HEK293 (cell line): Measurements from ENCODE around the gene ATP8A2.

ENCODE experiments used
- CTCF ChIA-PET: fragments of 350-600 bp; formaldehyde crosslinking; extraction: SDS; loops from one replicate; lab custom pipeline; 2021; ENCODE audit warnings: antibody characterized with exemption; lab: Yijun Ruan, JAX
- POLR2A ChIA-PET: fragments of 300-600 bp; formaldehyde crosslinking; extraction: SDS; loops from one replicate; lab custom pipeline; 2020; ENCODE audit warnings: antibody characterized with exemption, inconsistent platforms; lab: Yijun Ruan, JAX
- H3K27ac ChIP-seq: fragments of 200-500 bp; sonication (Bioruptor generic); 2 replicates; pipeline ENCODE4 v1.5.1; 2014; ENCODE audit warnings: low read depth, low read length, control low read depth, inconsistent platforms; ENCODE audit errors: extremely low read depth
- H3K36me3 ChIP-seq, 2 experiments: fragments of 200-500 bp in 1 of 2; sonication (Bioruptor generic) in 1 of 2; 1 replicate in 1 of 2; 2 replicates in 1 of 2; pipeline ENCODE4 v1.5.1; 2014 to 2017; ENCODE audit warnings: inconsistent platforms in 2 of 2, low read length in 2 of 2; ENCODE audit not compliant: control insufficient read depth in 2 of 2, insufficient read depth in 1 of 2
- H3K4me1 ChIP-seq: fragments of 200-500 bp; sonication (Bioruptor generic); 2 replicates; pipeline ENCODE4 v1.5.1; 2014; ENCODE audit warnings: mild to moderate bottlenecking, low read length, inconsistent platforms; ENCODE audit not compliant: control insufficient read depth, insufficient read depth
- H3K4me3 ChIP-seq: 2 replicates; pipeline ENCODE4 v1.5.1; 2011; ENCODE audit warnings: low read depth, mild to moderate bottlenecking, control low read depth, low read length, moderate library complexity
- H3K9me3 ChIP-seq: fragments of 200-500 bp; sonication (Bioruptor generic); 2 replicates; pipeline ENCODE4 v1.5.1; 2014; ENCODE audit warnings: low read depth, low read length, inconsistent platforms; ENCODE audit not compliant: control insufficient read depth, insufficient read depth
- EGR2 ChIP-seq: fragments of 450-650 bp; formaldehyde crosslinking; IDR thresholded peaks from 2 replicates; pipeline ENCODE4 v1.5.1; 2016; ENCODE audit warnings: low read depth, missing biosample characterization, missing genetic modification characterization
- PRDM1 ChIP-seq: fragments of 450-650 bp; formaldehyde crosslinking; IDR thresholded peaks from 2 replicates; pipeline ENCODE4; 2016; ENCODE audit warnings: missing biosample characterization, missing genetic modification characterization
- SCRT2 ChIP-seq: fragments of 450-650 bp; formaldehyde crosslinking; IDR thresholded peaks from 2 replicates; pipeline ENCODE4 v1.5.1; 2016; ENCODE audit warnings: missing biosample characterization, missing genetic modification characterization
- ZNF175 ChIP-seq: fragments of 450-650 bp; formaldehyde crosslinking; IDR thresholded peaks from 2 replicates; pipeline ENCODE4 v1.5.1; 2016; ENCODE audit warnings: missing biosample characterization, missing genetic modification characterization
- ZNF184 ChIP-seq: fragments of 450-650 bp; IDR thresholded peaks from 2 replicates; pipeline ENCODE4 v1.5.1; 2018; ENCODE audit warnings: missing biosample characterization, mild to moderate bottlenecking, missing genetic modification characterization
- ZNF629 ChIP-seq: fragments of 450-650 bp; formaldehyde crosslinking; IDR thresholded peaks from 2 replicates; pipeline ENCODE4 v1.5.1; 2017; ENCODE audit warnings: missing biosample characterization, missing genetic modification characterization
- ZNF664 ChIP-seq: fragments of 450-650 bp; formaldehyde crosslinking; IDR thresholded peaks from 2 replicates; pipeline ENCODE4 v1.5.1; 2016; ENCODE audit warnings: missing biosample characterization, missing genetic modification characterization
- ZNF776 ChIP-seq: fragments of 450-650 bp; formaldehyde crosslinking; IDR thresholded peaks from 2 replicates; pipeline ENCODE4 v1.5.0; 2017; ENCODE audit warnings: missing biosample characterization, missing genetic modification characterization, borderline replicate concordance
- TF ChIP-seq, protein P1 (sequence below): fragments of 450-650 bp; formaldehyde crosslinking; IDR thresholded peaks from 2 replicates; pipeline ENCODE4 v1.5.1; 2016; ENCODE audit warnings: missing biosample characterization, missing genetic modification characterization
- TF ChIP-seq, protein P2 (sequence below): fragments of 450-650 bp; formaldehyde crosslinking; IDR thresholded peaks from 2 replicates; pipeline ENCODE4 v1.5.1; 2017; ENCODE audit warnings: missing biosample characterization, missing genetic modification characterization
- TF ChIP-seq, protein P3 (sequence below): fragments of 450-650 bp; formaldehyde crosslinking; IDR thresholded peaks from 2 replicates; pipeline ENCODE4 v1.5.1; 2016; ENCODE audit warnings: missing biosample characterization, missing genetic modification characterization
- TF ChIP-seq, protein P4 (sequence below): fragments of 450-650 bp; IDR thresholded peaks from 2 replicates; pipeline ENCODE4 v1.5.1; 2018; ENCODE audit warnings: missing biosample characterization, mild to moderate bottlenecking, missing genetic modification characterization

Gene ATP8A2

DNA sequence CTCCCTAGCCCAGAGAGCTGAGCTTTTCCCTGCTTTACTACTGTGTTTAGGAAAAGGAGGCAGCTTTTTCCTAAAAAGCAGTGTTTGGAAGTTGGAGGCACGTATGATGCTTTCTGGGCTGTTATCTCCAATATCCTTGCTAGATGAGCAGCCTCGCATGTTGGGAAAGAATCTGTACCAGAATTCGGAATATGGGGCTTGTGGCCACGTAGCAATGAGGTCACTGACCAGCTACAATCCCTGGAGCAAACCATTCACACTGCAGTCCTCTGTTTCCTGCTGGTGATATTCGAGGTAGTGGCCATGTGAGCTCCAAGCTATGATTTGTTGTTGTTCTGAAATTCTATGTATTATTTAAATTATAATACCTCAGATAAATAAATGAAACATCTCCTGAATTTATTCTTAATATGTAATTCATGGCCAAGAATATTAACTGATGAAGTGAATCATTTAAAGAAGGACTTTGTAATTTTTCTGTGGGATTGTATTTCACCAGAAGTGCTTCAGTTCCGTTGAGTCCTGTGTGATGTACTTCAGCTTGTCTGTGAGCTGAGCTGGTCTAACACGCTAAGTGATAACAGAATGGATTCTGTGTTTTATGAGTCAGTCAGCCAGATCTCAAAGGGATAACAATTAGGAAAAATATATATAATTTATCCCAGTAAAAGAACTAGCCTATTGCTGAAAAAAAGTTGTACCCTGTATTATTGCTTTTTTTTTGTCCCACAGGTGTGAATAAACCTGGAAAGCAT lies 360.5 kb downstream of the ATP8A2 start:
- no peaks in the 10 kb centered on the region for H3K9me3 ChIP-seq
- H3K4me1 ChIP-seq, result peaks cover 5% of the 10 kb centered on the region; the same call in 1 of the 2 replicates
- POLR2A ChIA-PET, result interaction anchor here (1.0 kb wide), 1 partner anchor 11 kb away, joined by 3 read pairs; no protein-coding TSS in a partner anchor
- H3K36me3 ChIP-seq, result no peaks in the 10 kb centered on the region
- CTCF ChIA-PET, result interaction anchor here (0.7 kb wide), 1 partner anchor 201 kb away, joined by 3 read pairs; no protein-coding TSS in a partner anchor
- no peak overlapping the region for H3K27ac ChIP-seq
- H3K4me3 ChIP-seq, result no peak overlapping the region
- no peak for TF ChIP-seq EGR2
- TF ChIP-seq, protein P1, sequence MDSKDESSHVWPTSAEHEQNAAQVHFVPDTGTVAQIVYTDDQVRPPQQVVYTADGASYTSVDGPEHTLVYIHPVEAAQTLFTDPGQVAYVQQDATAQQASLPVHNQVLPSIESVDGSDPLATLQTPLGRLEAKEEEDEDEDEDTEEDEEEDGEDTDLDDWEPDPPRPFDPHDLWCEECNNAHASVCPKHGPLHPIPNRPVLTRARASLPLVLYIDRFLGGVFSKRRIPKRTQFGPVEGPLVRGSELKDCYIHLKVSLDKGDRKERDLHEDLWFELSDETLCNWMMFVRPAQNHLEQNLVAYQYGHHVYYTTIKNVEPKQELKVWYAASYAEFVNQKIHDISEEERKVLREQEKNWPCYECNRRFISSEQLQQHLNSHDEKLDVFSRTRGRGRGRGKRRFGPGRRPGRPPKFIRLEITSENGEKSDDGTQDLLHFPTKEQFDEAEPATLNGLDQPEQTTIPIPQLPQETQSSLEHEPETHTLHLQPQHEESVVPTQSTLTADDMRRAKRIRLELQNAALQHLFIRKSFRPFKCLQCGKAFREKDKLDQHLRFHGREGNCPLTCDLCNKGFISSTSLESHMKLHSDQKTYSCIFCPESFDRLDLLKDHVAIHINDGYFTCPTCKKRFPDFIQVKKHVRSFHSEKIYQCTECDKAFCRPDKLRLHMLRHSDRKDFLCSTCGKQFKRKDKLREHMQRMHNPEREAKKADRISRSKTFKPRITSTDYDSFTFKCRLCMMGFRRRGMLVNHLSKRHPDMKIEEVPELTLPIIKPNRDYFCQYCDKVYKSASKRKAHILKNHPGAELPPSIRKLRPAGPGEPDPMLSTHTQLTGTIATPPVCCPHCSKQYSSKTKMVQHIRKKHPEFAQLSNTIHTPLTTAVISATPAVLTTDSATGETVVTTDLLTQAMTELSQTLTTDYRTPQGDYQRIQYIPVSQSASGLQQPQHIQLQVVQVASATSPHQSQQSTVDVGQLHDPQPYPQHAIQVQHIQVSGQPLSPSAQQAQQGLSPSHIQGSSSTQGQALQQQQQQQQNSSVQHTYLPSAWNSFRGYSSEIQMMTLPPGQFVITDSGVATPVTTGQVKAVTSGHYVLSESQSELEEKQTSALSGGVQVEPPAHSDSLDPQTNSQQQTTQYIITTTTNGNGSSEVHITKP (tag by site-specific recombination), result peak; percentile 49
- 0 out of 2 replicates have a peak, but pooled peaks have one; percentile 25 for TF ChIP-seq ZNF664 (tag by site-specific recombination)
- no peak for TF ChIP-seq PRDM1 (tag by site-specific recombination)
- TF ChIP-seq, all 188 proteins: peak for 2

DNA sequence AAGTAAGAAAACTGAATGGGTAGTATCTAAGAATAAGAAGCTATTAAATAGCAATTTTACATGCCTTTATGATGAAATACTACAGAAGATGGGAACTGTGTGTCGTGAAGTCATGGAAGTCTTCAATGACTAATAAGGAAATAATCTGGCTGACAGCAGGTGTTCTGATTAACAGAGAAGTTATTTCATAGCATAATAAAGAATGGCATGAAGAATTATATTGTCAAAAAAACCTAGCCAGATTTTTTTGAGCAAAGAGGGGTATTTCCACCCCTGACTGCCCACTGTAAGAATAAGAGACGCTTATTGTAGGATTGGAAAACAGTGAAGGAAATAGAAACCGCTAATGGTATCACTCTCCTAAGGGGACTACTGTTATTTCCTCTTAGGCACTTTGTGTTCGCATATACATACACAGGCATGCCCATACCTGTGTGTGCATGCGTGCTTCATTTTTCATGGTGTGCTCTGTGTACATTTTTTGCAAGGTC lies 361.3 kb downstream of the ATP8A2 start:
- no peak overlapping the region for H3K4me3 ChIP-seq
- no peaks in the 10 kb centered on the region for H3K9me3 ChIP-seq
- TF ChIP-seq ZNF629 (tag by site-specific recombination), result no peak
- TF ChIP-seq, protein P2, sequence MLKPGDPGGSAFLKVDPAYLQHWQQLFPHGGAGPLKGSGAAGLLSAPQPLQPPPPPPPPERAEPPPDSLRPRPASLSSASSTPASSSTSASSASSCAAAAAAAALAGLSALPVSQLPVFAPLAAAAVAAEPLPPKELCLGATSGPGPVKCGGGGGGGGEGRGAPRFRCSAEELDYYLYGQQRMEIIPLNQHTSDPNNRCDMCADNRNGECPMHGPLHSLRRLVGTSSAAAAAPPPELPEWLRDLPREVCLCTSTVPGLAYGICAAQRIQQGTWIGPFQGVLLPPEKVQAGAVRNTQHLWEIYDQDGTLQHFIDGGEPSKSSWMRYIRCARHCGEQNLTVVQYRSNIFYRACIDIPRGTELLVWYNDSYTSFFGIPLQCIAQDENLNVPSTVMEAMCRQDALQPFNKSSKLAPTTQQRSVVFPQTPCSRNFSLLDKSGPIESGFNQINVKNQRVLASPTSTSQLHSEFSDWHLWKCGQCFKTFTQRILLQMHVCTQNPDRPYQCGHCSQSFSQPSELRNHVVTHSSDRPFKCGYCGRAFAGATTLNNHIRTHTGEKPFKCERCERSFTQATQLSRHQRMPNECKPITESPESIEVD, result peak; percentile 33; the same call in 1 of the 2 replicates
- TF ChIP-seq, protein P3, sequence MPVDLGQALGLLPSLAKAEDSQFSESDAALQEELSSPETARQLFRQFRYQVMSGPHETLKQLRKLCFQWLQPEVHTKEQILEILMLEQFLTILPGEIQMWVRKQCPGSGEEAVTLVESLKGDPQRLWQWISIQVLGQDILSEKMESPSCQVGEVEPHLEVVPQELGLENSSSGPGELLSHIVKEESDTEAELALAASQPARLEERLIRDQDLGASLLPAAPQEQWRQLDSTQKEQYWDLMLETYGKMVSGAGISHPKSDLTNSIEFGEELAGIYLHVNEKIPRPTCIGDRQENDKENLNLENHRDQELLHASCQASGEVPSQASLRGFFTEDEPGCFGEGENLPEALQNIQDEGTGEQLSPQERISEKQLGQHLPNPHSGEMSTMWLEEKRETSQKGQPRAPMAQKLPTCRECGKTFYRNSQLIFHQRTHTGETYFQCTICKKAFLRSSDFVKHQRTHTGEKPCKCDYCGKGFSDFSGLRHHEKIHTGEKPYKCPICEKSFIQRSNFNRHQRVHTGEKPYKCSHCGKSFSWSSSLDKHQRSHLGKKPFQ (tag by site-specific recombination), result no peak
- TF ChIP-seq SCRT2, result no peak
- no peak for TF ChIP-seq ZNF184 (tag by site-specific recombination)
- no peak for TF ChIP-seq ZNF175 (tag by site-specific recombination)
- TF ChIP-seq, protein P4, sequence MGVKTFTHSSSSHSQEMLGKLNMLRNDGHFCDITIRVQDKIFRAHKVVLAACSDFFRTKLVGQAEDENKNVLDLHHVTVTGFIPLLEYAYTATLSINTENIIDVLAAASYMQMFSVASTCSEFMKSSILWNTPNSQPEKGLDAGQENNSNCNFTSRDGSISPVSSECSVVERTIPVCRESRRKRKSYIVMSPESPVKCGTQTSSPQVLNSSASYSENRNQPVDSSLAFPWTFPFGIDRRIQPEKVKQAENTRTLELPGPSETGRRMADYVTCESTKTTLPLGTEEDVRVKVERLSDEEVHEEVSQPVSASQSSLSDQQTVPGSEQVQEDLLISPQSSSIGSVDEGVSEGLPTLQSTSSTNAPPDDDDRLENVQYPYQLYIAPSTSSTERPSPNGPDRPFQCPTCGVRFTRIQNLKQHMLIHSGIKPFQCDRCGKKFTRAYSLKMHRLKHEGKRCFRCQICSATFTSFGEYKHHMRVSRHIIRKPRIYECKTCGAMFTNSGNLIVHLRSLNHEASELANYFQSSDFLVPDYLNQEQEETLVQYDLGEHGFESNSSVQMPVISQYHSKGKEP (tag by site-specific recombination), result no peak
- TF ChIP-seq ZNF776, result no peak
- TF ChIP-seq, all 188 proteins: peak for 1
- Histone ChIP-seq H3K27ac (no peak overlapping the region), H3K36me3 (no peaks in the 10 kb centered on the region), H3K4me1 (peaks cover 2% of the 10 kb centered on the region)
- ChIA-PET POLR2A (no interaction called here), CTCF (no interaction called here)
